Esophagus mucosa (tissue), 1 donor: ENCODE measurements around the gene PPP1R12C. TPM values are rescaled to one million over a fixed set of nuclear protein-coding genes. Genes with fewer than 3 reads are reported as not detected.

ENCODE experiments used
- ATAC-seq: fragments of 200-7000 bp; cut with Tn5 transposase; one replicate; pipeline ENCODE4 v1.9.1; 2020
- total RNA-seq: library from RNA; stranded (reverse); gene quantifications from one replicate; pipeline ENCODE4 v1.2.4, GENCODE V29; 2023
- donor health status: DM: yes; HTN: yes; CAD: no.

PPP1R12C gene
- total RNA-seq, 1 donor from 2014 or later = 33.3 TPM

DNA sequence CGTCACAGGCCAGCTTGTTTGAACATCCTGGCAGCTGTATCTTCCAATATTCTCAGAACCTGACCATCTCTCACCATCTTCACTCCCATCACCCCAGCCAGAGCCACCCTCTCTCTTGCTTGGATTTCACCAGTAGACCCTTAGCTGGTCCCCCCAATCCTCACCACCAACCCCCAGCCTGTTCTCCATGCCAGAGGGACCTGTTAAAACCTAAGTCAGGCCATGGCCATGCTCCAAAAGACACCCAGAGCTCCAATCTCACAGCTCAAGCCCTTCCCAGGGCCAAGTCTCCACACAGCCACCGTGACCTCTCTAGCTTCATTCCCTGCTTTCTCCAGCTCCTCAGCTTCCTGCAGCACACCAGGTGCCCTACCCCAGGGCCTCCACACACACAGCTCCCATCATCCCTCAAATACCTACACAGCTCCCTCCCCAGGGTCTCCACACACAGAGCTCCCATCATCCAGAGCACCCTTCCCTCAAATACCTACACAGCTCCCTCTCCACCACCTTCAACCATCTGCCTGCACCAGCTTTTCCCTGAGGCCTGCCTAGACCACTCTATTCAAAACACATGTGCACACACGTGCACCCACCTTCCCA is 28.0 kb downstream of the PPP1R12C start:
- no peak for ATAC-seq

DNA sequence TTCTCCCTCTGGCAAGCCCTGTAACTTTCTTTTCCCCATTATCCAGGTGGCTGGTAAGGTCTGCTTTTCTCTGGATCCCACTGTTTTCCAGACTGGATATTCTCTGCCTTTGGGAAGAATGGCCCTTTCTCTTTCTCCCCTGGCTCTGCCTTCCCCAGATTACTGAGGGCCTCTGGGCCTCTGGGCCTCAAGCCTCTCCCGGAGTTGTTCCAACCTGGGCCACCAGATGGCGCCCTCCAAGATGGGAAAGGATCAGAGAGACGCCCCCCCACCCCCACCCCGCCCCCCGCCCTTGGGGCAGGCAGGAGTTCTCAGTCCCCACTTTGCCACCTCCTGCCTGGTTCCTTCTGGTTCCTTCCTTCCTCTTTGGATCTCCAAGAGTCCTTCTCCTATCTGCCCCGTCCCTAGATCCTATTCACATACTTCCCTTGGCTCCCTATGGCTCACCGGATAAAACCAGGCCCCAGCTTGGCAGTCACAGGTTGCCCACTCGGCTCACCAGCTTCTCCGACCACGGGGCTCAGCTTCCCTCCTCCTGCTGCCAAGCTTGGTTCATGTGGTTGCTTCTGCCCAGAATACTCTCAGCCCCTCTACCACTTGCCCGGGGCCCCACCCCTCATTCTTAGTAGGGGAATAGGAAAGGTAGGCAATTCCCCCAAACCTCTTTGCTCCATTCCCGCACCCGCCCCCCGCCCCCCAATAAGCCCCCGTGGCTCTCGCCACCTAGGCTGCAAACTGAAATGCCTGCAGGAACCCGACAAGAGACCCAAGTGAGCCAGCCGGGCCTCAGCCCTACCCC is 28.7 kb downstream of the PPP1R12C start:
- no peak for ATAC-seq

DNA sequence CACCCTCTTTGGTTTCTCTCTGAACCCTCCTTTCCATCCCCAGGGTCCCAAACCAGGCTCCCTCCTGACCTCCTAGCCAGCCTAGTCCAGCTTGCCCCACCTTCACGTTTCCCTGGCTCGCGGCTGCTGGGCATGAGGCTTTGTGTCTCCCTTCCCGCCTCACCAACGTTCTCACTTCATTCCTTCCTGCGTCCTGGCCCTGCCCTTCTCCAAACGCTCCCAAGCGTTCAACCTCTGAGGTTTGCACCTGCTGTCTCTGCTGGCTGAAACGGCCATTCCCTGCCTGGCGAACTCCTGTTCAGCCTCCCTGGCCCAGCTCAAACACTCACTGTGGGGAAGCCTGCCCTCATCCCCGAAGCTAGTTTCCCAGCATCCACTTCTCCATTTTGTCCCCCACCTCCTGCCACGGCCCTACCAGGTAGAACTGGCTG is 29.4 kb downstream of the PPP1R12C start:
- ATAC-seq = no peak

DNA sequence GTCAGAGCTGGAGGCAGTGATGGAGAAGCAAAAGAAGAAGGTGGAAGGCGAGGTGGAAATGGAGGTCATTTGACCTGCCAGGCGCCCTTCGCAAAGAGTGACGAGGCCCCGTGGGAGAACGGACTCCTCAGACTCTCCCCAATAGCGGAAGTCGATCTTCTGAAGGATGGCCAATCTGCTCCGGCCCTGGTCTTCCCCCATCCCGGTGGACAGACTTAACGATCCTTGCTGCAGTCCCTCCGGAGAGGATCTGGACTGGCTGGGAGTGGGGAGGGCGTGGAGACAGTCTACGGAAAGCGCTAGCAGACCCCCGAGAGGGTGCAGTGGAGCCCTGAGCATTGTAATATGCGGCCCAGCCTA is 29.9 kb downstream of the PPP1R12C start:
- ATAC-seq = no peak

DNA sequence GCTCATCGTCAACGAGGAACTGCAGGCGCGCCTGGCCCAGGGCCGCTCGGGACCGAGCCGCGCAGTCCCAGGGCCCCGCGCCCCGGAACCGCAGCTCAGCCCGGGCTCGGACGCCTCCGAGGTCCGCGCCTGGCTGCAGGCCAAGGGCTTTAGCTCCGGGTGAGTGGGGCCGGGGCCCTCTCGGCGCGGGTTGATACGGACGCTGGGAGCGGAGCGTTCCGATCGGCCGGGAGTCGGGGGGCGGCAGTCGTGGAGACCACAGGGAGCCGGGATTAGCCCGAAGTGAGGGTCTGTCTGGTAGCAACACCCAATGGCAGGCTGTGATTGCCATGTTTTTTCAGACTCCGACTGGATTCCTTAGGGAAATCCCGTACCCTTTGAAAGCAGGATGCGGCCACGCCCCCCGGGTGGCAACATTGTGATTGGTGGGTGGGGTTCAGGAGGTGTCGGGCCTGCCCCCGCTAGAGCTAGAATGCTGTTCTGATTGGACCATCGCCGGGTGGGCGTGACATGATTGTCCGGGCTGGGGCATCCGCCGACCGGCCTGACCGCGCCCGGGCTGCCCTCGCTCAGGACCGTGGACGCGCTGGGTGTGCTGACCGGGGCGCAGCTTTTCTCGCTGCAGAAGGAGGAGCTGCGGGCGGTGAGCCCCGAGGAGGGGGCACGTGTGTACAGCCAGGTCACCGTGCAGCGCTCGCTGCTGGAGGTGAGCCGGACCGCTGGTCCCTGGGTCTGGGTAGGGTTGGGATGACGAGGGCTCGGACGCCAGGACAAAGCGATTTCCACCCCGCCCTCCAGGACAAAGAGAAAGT is 30.5 kb downstream of the PPP1R12C start:
- peak; percentile 63 for ATAC-seq

DNA sequence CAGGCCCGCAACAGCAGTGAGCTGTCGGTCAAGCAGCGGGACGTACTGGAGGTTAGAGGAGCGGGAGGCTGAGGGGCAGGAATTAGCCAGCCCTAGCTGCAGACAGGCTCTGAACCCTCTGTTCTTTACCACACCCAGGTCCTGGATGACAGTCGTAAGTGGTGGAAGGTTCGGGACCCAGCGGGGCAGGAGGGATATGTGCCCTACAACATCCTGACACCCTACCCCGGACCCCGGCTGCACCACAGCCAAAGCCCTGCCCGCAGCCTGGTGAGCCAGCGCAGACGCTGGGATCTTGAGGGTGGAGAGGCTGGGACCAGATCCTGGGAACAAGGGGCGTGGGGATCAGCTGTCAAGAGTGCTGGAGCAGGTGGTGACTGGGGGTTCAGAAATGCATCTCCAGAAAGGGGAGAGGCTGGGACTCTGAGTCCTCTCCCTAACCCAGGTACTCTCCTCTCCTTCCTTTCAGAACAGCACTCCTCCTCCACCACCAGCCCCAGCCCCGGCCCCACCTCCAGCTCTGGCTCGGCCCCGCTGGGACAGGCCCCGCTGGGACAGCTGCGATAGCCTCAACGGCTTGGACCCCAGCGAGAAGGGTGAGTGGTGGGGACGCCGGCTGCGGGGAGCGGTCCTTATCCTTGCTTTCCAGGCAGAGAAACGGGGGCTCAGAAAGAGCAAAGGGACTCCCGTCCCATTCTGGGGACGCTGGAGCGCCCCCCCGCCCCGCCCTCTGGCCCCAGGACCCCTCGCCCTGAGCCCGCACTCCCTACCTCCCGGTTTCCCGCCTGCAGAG is 31.3 kb downstream of the PPP1R12C start:
- ATAC-seq = no peak

DNA sequence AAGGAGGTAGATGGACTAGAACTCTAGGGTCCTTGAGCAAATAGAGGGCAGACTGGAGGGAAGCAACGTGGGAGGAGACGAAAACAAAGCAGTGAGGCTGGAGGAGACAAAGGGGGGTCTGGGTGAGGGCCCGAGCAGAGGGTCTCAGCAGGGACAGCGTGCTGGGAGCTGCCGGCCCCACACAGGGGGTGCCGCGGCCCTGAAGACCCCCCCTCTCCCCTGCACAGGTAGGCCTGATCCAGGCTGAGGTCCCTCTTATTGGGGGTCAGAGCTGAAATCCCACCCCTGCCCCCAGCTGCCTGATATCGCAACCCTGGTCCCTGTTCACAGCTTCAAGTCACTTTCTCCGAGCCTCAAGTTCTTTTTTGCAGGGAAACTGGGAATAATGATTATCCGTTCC is 33.0 kb downstream of the PPP1R12C start:
- no peak for ATAC-seq

DNA sequence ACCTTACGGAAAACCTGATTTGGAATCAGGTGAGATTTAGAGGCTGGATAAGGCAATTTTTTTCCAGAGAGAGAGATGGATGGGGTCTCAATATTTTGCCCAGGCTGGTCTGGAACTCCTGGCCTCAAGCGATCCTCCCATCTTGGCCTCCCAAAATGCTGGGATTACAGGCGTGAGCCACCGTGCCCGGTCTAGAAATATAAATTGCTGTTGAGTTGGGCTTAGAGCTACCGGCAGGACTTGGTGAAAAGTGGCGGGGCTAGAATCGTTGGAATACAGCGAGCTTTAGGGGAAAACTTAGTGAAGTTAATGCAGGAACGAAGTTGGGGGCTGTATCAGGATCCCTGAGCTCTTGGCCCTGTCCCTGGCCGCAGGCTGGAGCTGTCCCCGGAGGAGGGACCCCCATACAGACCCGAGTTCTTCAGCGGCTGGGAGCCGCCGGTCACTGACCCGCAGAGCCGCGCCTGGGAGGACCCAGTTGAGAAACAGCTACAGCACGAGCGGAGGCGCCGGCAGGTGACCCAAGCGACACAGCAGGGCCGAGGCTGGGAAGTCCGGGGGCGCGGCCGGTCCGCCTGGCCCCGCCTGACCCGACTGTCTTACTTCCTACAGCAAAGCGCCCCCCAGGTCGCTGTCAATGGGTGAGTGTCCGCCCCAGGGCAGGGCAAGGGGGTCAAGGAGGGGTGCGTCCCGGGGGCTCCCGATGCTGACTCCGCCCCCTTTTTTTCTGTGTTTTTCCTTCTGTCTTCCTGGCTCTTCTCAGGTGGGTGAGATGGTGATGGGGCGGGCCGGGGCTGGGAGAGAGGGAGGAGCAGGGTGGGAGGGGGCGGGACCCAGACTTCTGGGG is 34.2 kb downstream of the PPP1R12C start:
- ATAC-seq = no peak

DNA sequence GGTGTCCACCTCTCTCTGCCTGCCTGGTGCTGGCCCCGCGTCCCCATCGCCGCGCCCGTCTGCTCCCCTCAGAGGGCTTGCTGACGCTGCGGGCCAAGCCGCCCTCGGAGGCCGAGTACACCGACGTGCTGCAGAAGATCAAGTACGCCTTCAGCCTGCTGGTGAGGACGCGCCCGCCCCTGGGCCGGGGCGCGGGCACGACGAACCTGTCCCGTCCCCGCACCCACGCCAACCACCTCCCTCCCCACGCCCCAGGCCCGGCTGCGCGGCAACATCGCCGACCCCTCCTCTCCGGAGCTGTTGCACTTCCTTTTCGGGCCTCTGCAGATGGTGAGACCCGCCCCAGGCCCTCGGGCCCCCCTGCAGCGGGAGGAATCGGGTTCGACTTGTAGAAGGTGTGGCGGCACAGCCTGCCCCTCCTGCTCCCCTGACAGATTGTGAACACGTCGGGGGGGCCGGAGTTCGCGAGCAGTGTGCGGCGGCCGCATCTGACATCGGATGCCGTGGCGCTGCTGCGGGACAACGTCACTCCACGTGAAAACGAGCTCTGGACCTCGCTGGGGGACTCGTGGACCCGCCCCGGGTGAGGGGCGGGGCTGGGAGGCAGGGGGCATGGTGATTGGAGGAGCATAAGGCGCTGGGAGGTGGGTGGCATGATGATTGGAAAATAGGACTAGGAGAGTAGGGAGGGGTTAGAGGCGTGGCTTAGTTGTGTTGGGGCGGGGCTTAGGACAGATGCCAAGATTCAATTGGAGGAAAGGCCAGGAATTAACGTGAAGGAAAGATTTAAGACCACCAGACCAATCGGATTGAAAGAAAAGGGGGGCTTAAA is 35.2 kb downstream of the PPP1R12C start:
- ATAC-seq = no peak

DNA sequence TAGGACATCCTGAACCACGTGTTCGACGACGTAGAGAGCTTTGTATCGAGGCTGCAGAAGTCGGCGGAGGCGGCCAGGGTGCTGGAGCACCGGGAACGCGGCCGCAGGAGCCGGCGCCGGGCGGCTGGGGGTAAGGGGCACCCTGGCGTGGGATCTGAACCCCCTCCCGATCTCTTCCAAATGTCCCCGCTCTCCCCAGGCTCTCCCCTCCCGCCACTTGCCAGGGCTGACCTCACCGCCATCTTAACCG is 35.7 kb downstream of the PPP1R12C start:
- ATAC-seq = no peak

DNA sequence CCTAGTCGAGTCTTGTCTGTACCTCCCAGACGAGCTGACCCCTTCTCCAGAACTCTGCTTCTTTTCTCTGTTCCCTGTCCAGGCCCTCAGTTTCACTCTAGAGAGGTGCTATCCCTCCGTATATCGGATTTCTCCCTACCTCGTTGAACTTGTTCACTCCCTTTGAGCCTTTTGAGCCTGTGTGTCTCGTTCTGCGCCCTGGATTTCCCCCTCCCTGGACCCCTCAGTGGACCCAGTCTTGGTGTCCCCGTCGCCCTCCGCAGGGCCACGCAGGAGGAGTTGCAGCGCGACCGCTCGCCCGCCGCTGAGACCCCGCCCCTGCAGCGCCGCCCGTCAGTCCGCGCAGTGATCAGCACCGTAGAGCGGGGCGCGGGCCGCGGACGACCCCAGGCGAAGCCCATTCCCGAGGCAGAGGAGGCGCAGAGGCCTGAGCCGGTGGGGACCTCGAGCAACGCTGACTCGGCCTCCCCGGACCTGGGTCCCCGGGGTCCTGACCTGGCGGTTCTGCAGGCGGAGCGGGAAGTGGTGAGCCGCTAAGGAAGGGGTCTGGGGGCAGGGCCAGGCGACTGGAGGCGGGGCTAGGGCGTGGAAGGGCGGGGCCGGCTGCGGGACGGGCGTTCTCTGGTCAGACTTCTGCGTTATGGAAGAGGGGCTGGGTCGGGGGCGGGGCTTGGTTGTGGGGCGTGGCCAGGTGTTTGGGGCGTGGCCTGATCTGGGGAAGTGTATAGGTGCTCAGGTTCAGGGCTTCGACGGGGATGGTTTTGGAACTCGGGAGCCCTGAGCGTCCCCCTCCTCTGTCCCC is 36.3 kb downstream of the PPP1R12C start:
- peak; percentile 73 for ATAC-seq

DNA sequence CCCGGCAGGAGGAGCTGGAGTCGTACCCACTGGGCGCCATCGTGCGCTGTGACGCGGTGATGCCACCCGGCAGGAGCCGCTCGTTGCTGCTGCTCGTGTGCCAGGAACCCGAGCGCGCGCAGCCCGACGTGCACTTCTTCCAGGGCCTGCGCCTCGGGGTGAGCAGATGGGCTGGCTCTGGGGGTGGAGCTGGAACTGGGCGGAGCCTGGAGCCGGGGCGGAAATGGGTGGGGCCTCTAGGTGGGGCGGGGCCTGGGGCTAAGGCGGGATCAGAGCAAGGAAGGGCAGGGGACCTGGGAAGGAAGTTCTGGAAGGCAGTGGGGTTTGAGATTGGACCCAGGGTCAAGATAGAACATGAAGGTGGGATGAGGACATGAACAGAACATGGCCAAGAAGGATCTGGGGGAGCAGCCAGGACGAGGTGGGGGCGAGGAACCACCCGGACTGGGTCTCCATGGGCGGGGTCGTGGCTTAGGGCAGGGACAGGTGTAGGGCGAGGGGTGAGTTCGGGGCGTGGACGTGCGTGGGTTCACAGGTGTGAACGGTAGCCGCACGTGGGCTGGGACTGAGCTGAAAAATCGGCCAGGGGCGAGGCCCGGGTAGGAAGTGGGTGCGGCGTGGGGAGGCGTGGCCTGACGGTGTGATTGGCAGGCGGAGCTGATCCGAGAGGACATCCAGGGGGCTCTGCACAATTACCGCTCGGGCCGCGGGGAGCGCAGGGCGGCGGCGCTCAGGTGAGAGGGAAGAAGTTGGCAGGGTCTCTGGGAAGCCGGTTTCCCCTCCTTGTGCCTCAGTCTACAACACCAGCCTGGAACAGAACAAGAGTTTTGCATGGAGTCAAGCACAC is 37.1 kb downstream of the PPP1R12C start:
- ATAC-seq = peak; percentile 77

DNA sequence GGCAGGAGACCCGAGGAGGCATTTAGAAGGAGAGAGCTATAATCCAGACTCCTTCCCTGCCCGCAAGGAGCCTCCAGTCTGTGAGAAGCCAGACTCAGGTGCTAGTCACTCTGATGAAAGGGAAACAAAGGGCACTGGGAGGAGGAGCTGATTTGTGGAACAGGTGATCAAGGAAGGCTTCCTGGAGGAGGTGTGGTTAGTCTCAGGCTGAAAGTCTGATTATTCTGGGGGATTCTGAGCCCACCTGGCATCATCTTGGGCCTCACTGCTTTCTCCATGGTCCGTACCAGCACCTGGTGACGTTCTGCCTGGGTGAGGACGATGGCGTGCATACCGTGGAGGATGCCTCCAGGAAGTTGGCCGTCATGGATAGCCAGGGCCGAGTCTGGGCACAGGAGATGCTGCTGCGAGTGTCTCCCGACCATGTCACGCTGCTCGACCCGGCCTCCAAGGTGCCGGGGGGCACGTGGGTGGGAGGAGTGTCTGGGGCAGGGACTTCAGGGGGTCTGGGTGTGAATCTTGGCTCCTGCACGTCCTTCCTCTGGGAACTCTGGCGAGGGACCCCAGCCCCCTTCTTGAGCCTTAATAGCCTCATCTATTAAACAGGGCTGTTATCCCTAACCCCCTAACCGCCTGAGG is 37.9 kb downstream of the PPP1R12C start:
- ATAC-seq = no peak

DNA sequence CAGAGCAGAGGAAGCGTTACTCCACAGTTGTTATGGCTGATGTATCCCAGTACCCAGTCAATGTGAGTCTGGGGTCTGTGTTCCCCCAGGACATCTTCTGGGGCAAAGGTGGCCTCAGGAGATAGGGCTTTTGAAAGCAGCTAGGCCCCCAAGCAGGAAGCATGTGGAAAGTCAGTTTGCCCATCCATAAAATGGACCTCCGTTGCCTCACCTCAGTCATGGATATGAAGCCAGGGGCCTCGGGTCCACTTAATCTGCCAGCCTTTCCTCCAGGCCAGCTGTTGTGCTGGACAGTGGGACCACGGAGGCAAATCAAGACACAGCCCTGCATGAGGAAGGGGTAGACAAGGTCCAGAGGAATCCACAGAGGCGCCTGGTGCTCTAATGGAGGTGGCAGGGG is 38.4 kb downstream of the PPP1R12C start:
- ATAC-seq = no peak

DNA sequence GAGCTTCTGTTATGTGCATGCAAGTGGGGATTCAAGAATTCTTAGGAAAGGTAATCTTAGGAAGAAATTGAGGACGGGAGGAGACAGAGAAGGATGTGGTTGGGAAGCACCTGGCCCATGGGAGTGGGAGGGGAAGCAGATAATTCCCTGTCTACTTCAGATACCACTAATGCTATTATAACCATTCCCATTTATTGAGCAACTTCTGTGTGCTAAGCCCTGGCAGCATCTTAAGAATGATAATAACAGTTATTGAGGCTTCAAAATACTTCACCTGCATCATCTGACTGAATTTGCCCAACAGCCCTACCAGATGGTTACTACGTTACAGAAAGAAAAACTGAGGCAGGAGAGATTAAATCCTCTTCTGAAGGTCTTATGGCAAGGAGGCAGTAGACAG is 40.3 kb downstream of the PPP1R12C start:
- no peak for ATAC-seq

DNA sequence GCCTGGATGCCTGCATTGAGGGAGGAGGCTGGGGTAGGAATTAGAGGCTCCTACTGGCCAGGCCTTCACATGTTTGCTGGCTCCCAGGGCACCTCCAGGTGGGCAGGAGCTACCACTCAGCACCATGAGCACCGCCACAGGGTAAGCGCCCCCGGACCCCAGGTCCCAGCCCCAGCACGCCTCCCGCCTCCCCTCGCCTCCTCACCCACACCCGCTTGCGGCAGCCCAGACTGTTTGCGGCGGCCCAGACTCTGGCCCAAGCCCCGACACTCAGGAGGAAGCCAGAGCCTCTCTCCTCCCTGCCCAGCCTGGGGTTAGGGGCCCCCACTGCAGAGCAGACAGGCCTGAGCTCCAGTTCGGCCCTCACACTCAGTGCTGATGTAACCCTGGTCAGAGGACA is 41.1 kb downstream of the PPP1R12C start:
- ATAC-seq = no peak

DNA sequence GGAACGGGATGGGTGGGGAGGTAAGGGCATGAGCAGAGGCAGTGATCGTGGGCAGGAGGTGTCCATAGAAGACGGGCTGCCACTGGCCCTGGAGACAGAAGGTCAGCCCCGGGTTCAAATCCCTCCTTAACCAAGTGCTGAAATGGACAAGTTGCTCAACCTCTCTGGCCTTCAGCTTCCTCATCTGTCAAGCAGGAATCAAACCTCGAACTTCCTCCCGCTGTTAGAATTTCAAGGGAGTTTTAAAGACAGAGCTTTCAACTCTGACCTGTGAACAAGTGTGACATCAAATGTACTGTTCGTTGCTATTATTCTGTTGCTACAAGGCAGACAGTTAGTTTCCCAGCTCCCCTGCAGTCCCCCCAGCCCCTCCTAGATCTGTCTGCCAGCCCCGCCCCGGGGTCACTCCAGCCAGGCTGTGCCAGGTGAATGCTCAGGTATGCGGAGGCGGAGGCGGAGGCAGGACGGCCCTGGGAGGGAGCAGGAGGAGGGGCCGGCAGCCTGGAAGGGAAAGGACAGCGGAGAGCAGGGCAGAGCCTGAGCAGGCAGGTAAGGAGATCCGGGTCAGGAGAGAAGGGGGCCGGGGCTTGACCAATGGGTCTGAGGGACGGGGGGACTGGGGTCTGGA is 42.0 kb downstream of the PPP1R12C start, which contains the start of gene EPS8L1:
Gene EPS8L1 (plus strand): TSS at position 499 of the 628 bp plus-strand sequence. CDS start 576 bp downstream, outside the sequence.
- peak; percentile 55 for ATAC-seq

DNA sequence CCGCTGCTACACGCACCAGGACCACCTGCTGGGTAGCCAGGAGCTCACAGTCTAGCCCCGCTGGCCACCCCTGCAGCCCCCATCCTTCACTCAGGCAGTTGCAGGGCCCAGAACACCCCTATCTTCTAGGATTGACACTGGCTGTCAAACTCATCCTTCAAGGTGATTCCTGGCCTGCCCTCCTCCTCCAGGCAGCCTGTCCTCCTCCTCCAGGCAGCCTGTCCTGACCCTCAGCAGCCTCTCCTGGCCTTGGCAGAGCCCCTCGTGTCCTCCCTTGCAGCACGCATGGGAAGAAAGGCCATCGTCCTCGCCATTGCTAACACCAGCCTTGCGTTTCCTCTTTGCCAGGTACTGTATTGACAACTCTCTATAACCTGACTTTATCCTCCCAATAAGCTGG is 45.5 kb downstream of the PPP1R12C start:
- no peak for ATAC-seq
